Measurements from ENCODE around the gene FAM120B.

Gene FAM120B

DNA sequence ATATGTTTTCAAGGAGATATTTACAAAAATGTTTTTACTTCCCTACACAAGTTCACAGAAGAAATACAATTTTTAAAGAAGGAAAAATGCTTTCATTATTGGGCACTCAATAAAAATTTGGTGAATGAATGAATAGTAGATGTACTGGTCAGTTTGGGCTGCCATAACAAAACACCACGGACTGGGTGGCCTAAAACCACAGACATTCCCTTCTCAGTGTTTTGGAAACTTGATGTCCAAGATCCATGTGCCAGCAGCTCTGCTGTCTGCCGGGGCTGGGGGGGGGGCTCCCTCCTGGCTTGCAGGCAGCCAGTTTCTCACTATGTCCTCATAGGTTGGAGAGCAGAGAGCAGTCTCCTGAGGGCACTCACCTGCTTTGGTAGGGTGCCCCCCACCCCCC, 62.0 kb downstream of the FAM120B start:
- Histone ChIP-seq H3K4me1 (ENCODE audit: control insufficient read depth in 1 of 2, insufficient read depth in 2 of 2, low read length in 2 of 2) (peaks cover 21 to 32% of the 10 kb centered on the region in 2 donors), H3K9ac (ENCODE audit: low read depth in 1 of 2, low read length in 2 of 2) (no peak overlapping the region), H3K27ac (ENCODE audit: low read depth, low read length) (no peak overlapping the region), H3K27me3 (ENCODE audit: control insufficient read depth in 1 of 2, insufficient read depth in 2 of 2, low read length in 2 of 2) (no peaks in the 10 kb centered on the region), H3K9me3 (ENCODE audit: control insufficient read depth in 1 of 2, low read length in 2 of 2) (no peaks in the 10 kb centered on the region), H3K4me3 (ENCODE audit: low read depth in 1 of 2, low read length in 2 of 2) (no peak overlapping the region), H3K36me3 (ENCODE audit: control insufficient read depth in 1 of 2, insufficient read depth in 2 of 2, low read length in 2 of 2) (peaks cover 6 to 17% of the 10 kb centered on the region in 2 donors)

DNA sequence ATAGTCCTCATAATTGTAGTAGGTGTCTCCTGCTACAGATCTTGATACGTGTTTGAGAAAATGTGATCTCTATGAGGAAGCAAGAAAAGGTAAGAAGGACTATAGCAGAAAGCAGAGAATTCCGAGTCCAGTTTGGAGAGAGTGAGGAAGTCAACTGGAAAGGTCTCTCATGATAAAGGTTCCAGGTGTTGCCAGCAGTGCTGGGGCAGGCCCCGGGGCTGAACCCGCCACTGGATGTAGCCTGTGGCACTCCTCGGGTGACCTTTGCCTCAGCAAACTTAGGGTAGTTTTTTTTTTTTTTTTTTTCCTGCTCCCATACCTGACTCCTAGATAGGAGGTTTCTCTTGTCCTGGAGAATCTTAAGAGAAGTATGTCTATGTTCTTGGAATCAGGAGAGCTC, 62.8 kb downstream of the FAM120B start:
- Histone ChIP-seq H3K9ac (ENCODE audit: low read depth in 1 of 2, low read length in 2 of 2) (no peak overlapping the region), H3K9me3 (ENCODE audit: control insufficient read depth in 1 of 2, low read length in 2 of 2) (no peaks in the 10 kb centered on the region), H3K4me1 (ENCODE audit: control insufficient read depth in 1 of 2, insufficient read depth in 2 of 2, low read length in 2 of 2) (peaks cover 21 to 32% of the 10 kb centered on the region in 2 donors), H3K36me3 (ENCODE audit: control insufficient read depth in 1 of 2, insufficient read depth in 2 of 2, low read length in 2 of 2) (peaks cover 3 to 13% of the 10 kb centered on the region in 2 donors), H3K27ac (ENCODE audit: low read depth, low read length) (no peak overlapping the region), H3K27me3 (ENCODE audit: control insufficient read depth in 1 of 2, insufficient read depth in 2 of 2, low read length in 2 of 2) (no peaks in the 10 kb centered on the region), H3K4me3 (ENCODE audit: low read depth in 1 of 2, low read length in 2 of 2) (no peak overlapping the region)

DNA sequence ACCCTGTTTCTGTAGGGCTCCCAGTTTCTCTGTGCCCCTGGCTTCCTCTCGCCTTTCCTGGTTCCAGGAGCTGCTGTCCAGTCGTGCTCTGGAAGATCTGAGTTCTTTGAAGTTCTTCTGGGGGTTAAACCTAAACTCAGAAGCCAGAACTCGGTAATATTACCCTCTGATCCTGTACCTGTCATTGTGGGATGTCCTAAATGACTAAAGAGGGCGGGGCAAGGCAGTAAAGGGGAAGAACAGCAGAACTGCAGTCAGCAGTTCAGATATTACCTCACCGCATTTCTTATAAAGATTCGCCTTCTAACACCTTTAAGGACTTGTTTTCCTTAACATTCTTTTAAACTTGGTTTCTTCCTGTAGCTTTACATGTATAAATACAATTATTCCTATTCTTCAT, 63.9 kb downstream of the FAM120B start:
- H3K9me3 ChIP-seq (ENCODE audit: control insufficient read depth in 1 of 2, low read length in 2 of 2), result no peaks in the 10 kb centered on the region
- no peaks in the 10 kb centered on the region for H3K27me3 ChIP-seq (ENCODE audit: control insufficient read depth in 1 of 2, insufficient read depth in 2 of 2, low read length in 2 of 2)
- no peak overlapping the region for H3K27ac ChIP-seq (ENCODE audit: low read depth, low read length)
- H3K4me1 ChIP-seq (ENCODE audit: control insufficient read depth in 1 of 2, insufficient read depth in 2 of 2, low read length in 2 of 2), result peaks cover 20 to 35% of the 10 kb centered on the region in 2 donors
- no peak overlapping the region for H3K4me3 ChIP-seq (ENCODE audit: low read depth in 1 of 2, low read length in 2 of 2)
- no peak overlapping the region for H3K9ac ChIP-seq (ENCODE audit: low read depth in 1 of 2, low read length in 2 of 2)
- H3K36me3 ChIP-seq (ENCODE audit: control insufficient read depth in 1 of 2, insufficient read depth in 2 of 2, low read length in 2 of 2), result peaks cover 3 to 9% of the 10 kb centered on the region in 2 donors

DNA sequence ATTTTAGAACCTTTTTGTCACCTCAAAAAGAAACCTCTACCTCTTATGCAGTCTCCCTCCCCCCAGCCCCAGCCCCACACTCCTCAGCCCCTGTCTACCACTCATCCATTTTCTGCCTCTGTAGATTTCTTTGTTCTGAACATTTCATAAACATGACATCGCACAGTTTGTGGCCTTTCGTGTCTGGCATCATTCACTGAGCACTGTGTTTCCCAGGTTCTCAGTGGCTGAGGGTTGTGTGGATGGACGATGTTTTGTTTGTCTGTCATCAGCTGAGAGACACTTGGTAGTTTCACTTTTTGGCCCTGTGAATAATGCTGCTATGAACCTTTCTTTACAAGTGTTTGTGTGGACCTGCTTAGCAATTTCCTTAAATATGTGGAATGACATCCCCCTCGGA, 64.5 kb downstream of the FAM120B start:
- Histone ChIP-seq H3K27me3 (ENCODE audit: control insufficient read depth in 1 of 2, insufficient read depth in 2 of 2, low read length in 2 of 2) (no peaks in the 10 kb centered on the region), H3K9ac (ENCODE audit: low read depth in 1 of 2, low read length in 2 of 2) (no peak overlapping the region), H3K36me3 (ENCODE audit: control insufficient read depth in 1 of 2, insufficient read depth in 2 of 2, low read length in 2 of 2) (peaks cover under 1 to 13% of the 10 kb centered on the region in 2 donors), H3K27ac (ENCODE audit: low read depth, low read length) (no peak overlapping the region), H3K9me3 (ENCODE audit: control insufficient read depth in 1 of 2, low read length in 2 of 2) (no peaks in the 10 kb centered on the region), H3K4me3 (ENCODE audit: low read depth in 1 of 2, low read length in 2 of 2) (no peak overlapping the region), H3K4me1 (ENCODE audit: control insufficient read depth in 1 of 2, insufficient read depth in 2 of 2, low read length in 2 of 2) (peaks cover 20 to 35% of the 10 kb centered on the region in 2 donors)

DNA sequence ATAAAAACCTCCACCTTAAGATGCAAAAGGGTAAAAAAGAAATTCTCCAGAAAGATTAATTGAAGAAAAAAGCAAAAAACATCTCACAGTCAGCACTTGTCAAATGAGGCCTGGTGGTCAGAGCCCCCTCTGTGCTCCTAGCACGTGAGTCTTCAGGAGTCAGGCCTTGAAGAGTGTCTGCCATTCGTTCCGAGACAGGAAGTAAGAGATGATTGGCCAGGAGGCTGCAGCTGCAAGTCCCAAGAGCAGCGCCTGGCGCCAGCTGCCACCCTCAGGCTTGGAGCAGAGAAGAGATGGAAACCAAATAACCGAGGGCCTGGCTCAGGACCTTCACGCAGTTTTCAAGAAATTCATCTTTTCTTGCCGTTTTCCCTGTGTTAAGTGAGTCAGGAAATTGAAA, 65.0 kb downstream of the FAM120B start:
- Histone ChIP-seq H3K9me3 (ENCODE audit: control insufficient read depth in 1 of 2, low read length in 2 of 2) (no peaks in the 10 kb centered on the region), H3K36me3 (ENCODE audit: control insufficient read depth in 1 of 2, insufficient read depth in 2 of 2, low read length in 2 of 2) (peaks cover 0 to 16% of the 10 kb centered on the region in 2 donors), H3K4me3 (ENCODE audit: low read depth in 1 of 2, low read length in 2 of 2) (no peak overlapping the region), H3K4me1 (ENCODE audit: control insufficient read depth in 1 of 2, insufficient read depth in 2 of 2, low read length in 2 of 2) (peaks cover 20 to 35% of the 10 kb centered on the region in 2 donors), H3K27ac (ENCODE audit: low read depth, low read length) (no peak overlapping the region), H3K9ac (ENCODE audit: low read depth in 1 of 2, low read length in 2 of 2) (no peak overlapping the region), H3K27me3 (ENCODE audit: control insufficient read depth in 1 of 2, insufficient read depth in 2 of 2, low read length in 2 of 2) (no peaks in the 10 kb centered on the region)

DNA sequence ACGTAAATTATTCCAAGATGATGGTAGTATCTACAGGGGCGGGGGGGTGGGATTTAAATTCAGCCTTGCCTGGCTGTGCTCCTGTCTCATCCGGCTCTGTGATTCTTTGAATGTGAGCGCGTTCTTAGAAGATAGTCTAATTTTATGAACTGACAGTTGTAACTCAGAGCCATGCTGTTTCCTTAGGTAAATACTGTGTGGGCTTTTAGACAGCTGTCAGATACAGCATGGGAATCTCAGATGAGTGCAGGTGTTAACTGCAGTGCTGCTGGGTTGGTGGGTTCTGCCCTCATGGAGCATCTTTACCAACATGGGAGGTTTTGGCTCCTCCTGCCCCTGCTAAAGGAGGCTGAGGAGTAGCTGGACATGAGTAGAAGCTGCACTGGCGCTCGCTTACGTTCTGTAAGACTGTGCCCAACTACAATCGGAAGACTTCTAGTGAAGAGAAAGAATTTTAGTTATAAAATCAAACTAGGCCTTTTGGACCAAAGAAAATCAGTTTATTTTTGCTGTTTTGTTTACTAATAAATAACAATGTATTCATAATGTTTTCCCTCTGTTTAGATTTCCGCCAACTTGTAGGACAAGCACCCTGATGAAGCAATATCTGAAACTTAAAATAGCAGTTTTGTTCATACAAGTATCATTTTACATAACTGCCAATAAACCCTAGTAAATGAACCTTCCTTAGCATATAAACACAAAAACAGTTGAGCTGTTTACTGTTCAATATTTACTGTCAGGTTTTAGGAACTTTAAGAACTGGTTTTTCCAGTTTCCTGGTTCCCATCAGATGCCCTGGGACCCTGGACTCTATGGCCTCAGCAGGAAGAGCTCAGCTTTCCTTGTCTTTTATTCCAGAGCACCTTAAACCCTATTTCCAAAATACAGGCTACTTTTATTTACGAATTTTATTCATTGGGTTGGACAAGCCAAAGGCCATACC, 66.1 kb downstream of the FAM120B start:
- Histone ChIP-seq H3K9ac (ENCODE audit: low read depth in 1 of 2, low read length in 2 of 2) (no peak overlapping the region), H3K4me3 (ENCODE audit: low read depth in 1 of 2, low read length in 2 of 2) (no peak overlapping the region), H3K27ac (ENCODE audit: low read depth, low read length) (no peak overlapping the region), H3K36me3 (ENCODE audit: control insufficient read depth in 1 of 2, insufficient read depth in 2 of 2, low read length in 2 of 2) (peaks cover 0 to 13% of the 10 kb centered on the region in 2 donors), H3K27me3 (ENCODE audit: control insufficient read depth in 1 of 2, insufficient read depth in 2 of 2, low read length in 2 of 2) (no peaks in the 10 kb centered on the region), H3K4me1 (ENCODE audit: control insufficient read depth in 1 of 2, insufficient read depth in 2 of 2, low read length in 2 of 2) (peaks cover 20 to 35% of the 10 kb centered on the region in 2 donors), H3K9me3 (ENCODE audit: control insufficient read depth in 1 of 2, low read length in 2 of 2) (no peaks in the 10 kb centered on the region)

GRCh38 chr6:170374571-170375444, 68.2 kb downstream of the FAM120B start:
- H3K4me3 ChIP-seq (ENCODE audit: low read depth in 1 of 2, low read length in 2 of 2), result no peak overlapping the region
- peaks cover 0 to 13% of the 10 kb centered on the region in 2 donors for H3K36me3 ChIP-seq (ENCODE audit: control insufficient read depth in 1 of 2, insufficient read depth in 2 of 2, low read length in 2 of 2)
- no peak overlapping the region for H3K27ac ChIP-seq (ENCODE audit: low read depth, low read length)
- no peaks in the 10 kb centered on the region for H3K27me3 ChIP-seq (ENCODE audit: control insufficient read depth in 1 of 2, insufficient read depth in 2 of 2, low read length in 2 of 2)
- H3K9me3 ChIP-seq (ENCODE audit: control insufficient read depth in 1 of 2, low read length in 2 of 2), result no peaks in the 10 kb centered on the region
- no peak overlapping the region for H3K9ac ChIP-seq (ENCODE audit: low read depth in 1 of 2, low read length in 2 of 2)
- peaks cover 16 to 18% of the 10 kb centered on the region in 2 donors for H3K4me1 ChIP-seq (ENCODE audit: control insufficient read depth in 1 of 2, insufficient read depth in 2 of 2, low read length in 2 of 2)

DNA sequence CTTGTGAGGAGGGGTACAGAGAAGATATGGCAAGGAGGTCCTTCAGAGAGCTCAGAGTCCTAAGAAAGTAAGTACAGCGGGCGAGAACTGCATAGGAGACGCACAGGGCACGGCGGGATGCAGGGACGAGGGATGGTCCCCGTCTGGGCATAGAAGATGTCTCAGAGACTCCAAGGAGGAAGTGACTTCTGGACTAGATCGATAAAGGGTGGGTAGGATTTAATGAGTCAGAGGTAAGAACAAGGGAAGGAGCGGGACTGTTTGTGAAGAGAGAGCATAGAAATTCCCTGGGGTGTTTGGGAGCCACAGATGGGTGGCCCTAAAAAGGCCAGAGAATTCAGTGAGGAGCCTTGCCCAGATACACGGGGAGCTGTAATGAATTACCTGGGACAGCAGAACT, 69.1 kb downstream of the FAM120B start:
- Histone ChIP-seq H3K27me3 (ENCODE audit: control insufficient read depth in 1 of 2, insufficient read depth in 2 of 2, low read length in 2 of 2) (no peaks in the 10 kb centered on the region), H3K4me1 (ENCODE audit: control insufficient read depth in 1 of 2, insufficient read depth in 2 of 2, low read length in 2 of 2) (peaks cover 9% of the 10 kb centered on the region in 2 donors), H3K9ac (ENCODE audit: low read depth in 1 of 2, low read length in 2 of 2) (no peak overlapping the region), H3K36me3 (ENCODE audit: control insufficient read depth in 1 of 2, insufficient read depth in 2 of 2, low read length in 2 of 2) (peaks cover 0 to 13% of the 10 kb centered on the region in 2 donors), H3K4me3 (ENCODE audit: low read depth in 1 of 2, low read length in 2 of 2) (no peak overlapping the region), H3K27ac (ENCODE audit: low read depth, low read length) (no peak overlapping the region), H3K9me3 (ENCODE audit: control insufficient read depth in 1 of 2, low read length in 2 of 2) (no peaks in the 10 kb centered on the region)

- Histone ChIP-seq H3K9me3 (ENCODE audit: control insufficient read depth in 1 of 2, low read length in 2 of 2) (no peaks in the 10 kb centered on the region), H3K36me3 (ENCODE audit: control insufficient read depth in 1 of 2, insufficient read depth in 2 of 2, low read length in 2 of 2) (peaks cover 0 to 13% of the 10 kb centered on the region in 2 donors), H3K4me1 (ENCODE audit: control insufficient read depth in 1 of 2, insufficient read depth in 2 of 2, low read length in 2 of 2) (peaks cover 8 to 9% of the 10 kb centered on the region in 2 donors), H3K27me3 (ENCODE audit: control insufficient read depth in 1 of 2, insufficient read depth in 2 of 2, low read length in 2 of 2) (no peaks in the 10 kb centered on the region), H3K4me3 (ENCODE audit: low read depth in 1 of 2, low read length in 2 of 2) (no peak overlapping the region), H3K27ac (ENCODE audit: low read depth, low read length) (no peak overlapping the region), H3K9ac (ENCODE audit: low read depth in 1 of 2, low read length in 2 of 2) (no peak overlapping the region)
Measured at GRCh38 chr6:170376386-170377043, 70.0 kb downstream of the FAM120B start.
